ENCODE results near the gene RNF220.

Gene RNF220

GRCh38 chr1:44672254-44672955 is 267.4 kb downstream of the RNF220 start:
- in situ Hi-C loops (cut with MboI; ENCODE audit: low sequenced_read_pairs): no loop called here

GRCh38 chr1:44672961-44673674 is 268.1 kb downstream of the RNF220 start:
- in situ Hi-C loops (cut with MboI; ENCODE audit: low sequenced_read_pairs): no loop called here

GRCh38 chr1:44673675-44674112 is 268.6 kb downstream of the RNF220 start:
- in situ Hi-C loops (cut with MboI; ENCODE audit: low sequenced_read_pairs): no loop called here

DNA sequence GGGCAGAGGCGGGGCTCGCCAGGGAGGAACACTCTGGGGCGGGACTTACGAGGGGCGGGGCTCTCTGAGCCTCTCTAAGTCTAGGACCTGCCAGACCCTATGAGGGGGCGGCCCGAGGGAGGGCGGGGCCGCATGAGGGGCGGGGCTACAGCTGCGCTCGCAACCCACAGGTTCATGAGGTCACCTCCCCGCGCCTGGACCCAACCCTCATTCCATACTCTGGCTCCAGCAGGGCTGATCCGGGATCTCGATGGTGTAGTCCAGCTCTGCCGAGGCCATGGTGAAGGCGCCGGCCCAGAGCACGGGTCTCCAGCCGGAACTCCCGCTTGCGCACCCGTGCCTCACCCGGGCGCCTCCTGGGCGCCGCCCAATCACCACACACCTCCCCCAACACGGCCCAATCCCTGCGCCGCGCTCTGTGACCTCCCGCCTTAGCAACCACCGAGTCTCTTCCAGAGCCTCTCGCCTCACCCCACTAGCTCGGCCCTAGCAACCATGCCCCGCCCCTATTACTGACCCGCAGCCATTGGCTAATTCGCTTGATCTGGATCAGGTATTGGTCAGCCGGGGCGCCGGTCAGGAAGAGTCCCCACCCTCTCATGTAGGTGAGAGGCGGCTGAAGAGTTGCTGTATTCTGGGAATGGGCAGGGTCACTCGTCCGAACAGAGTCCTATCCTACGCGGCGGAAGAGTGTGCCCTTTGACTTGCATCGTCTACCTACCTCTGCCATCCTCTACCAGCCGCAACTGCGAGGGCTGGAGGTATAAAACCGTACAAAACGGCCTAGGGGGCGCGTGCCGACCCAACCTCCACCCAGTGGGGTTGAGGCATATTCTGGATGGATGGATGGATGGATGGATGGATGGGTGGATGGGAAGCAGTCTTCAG is 269.3 kb downstream of the RNF220 start, which contains the start of the genes ARMH1 and TMEM53:
Gene ARMH1 (plus strand): TSS at position 602 of the 888 bp plus-strand sequence. CDS start 14,984 bp downstream, outside the sequence.
Gene TMEM53 (minus strand): TSS at position 369 of the 888 bp plus-strand sequence. CDS start 90 bp downstream, at position 279.
- in situ Hi-C loops (cut with MboI; ENCODE audit: low sequenced_read_pairs): no loop called here

GRCh38 chr1:44675186-44675585 is 270.1 kb downstream of the RNF220 start:
- in situ Hi-C loops (cut with MboI; ENCODE audit: low sequenced_read_pairs): no loop called here

GRCh38 chr1:44676484-44677200 is 271.6 kb downstream of the RNF220 start:
- in situ Hi-C loops (cut with MboI; ENCODE audit: low sequenced_read_pairs): no loop called here

GRCh38 chr1:44677201-44677766 is 272.2 kb downstream of the RNF220 start:
- in situ Hi-C loops (cut with MboI; ENCODE audit: low sequenced_read_pairs): no loop called here

- in situ Hi-C loops (cut with MboI; ENCODE audit: low sequenced_read_pairs): no loop called here
Measured at GRCh38 chr1:44678120-44678519, 273.1 kb downstream of the RNF220 start.

DNA sequence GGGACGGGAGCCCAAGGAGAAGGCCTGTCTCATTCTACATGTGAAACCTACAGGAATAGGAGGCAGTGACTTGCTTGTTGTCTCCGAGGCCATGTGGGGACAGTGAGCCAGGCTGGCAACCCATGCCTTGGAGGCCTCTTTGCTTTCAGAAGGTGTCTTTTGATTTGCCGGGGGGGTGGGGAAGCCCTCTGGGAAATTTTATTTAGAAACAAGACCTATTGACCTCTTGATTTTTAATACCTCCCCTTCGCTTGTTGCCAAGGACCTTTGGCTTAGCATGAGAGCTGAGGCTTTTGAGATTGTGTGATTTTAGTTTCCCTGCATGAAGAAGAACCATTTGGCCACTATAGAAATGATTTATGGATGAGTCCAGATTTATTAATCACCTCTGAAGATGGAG is 273.6 kb downstream of the RNF220 start:
- in situ Hi-C loops (cut with MboI; ENCODE audit: low sequenced_read_pairs): no loop called here

GRCh38 chr1:44679468-44679867 is 274.4 kb downstream of the RNF220 start:
- in situ Hi-C loops (cut with MboI; ENCODE audit: low sequenced_read_pairs): no loop called here

DNA sequence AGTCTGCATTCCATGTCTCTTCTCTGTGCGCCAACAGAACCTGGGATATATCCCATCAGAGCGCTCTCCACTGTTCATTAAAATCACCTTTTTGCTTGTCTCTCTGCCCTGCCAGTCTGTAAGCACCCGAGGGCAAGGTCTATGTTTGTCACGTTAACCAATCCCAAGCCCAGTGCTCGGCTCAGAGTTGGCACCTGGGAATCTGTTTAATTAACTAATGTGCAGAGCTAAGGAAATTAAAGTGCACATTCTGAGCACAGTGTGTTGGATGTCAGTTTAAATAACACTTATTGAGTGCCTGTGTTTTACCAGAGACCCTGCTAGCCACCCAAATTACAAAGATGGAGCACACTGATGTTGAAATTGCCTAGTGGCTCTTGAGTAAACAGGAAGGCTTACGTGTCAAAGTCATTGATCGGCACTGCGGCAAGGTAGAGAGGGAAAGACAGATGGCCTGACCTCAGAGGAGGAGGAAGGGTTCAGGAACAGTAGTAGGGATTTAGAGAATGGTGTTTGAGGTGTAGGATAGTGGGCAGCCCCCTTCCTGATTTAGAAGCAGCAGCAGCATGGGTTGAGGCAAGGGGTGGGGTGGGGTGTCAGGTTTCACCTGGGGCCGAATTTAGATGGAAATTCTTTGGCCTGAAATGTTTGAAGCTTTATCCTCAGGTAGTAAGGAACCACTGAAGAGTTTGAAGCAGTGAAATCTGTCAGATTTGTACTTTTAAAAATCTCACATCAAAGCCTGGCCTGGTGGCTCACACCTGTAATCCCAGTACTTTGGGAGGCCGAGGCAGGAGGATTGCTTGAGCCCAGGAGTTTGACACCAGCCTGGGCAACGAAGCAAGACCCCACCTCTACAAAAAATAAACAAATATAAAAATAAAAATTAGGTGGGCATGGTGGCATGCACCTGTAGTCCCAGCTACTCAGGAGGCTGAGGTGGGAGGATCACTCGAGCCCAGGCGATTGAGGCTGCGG is 277.1 kb downstream of the RNF220 start:
- in situ Hi-C loops (cut with MboI; ENCODE audit: low sequenced_read_pairs): no loop called here

DNA sequence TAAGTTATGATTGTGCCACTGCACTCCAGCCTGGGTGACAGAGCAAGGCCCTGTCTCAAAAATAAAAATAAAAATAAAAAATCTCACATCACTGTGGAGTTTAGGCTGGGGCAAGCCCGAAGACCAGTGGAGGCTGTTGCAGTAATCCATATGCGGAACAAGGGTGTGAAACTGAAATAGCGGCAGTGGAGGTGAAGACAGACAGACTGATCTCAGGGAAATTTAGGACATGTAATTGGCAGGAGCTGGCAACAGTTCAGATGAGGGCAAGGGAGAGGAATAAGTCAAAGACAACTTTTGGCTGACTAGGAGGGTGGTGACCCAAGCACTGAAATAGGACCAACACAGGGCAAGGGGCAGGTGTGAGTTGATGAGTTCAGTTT is 277.8 kb downstream of the RNF220 start:
- in situ Hi-C loops (cut with MboI; ENCODE audit: low sequenced_read_pairs): no loop called here

- in situ Hi-C loops (cut with MboI; ENCODE audit: low sequenced_read_pairs): no loop called here
Measured at GRCh38 chr1:44684525-44684924, 279.5 kb downstream of the RNF220 start.

GRCh38 chr1:44685218-44685617 is 280.2 kb downstream of the RNF220 start:
- in situ Hi-C loops (cut with MboI; ENCODE audit: low sequenced_read_pairs): no loop called here

DNA sequence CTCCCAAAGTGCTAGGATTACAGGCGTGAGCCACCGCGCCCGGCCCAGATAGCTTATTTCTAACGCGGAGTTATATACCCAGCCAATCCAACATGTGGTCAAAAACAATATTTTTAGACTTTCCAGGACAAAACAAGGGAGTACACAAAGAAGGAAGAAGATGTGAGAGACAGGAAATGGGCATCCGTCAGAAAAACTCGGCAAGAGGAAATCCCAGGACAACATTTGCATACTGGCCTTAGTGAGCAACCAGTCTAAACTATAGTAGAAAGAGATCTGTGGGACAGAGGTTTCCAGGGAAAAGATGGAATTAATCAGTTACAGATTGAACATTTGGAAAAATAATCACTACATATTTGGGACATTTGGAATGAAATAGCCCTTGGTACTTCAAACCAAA is 280.8 kb downstream of the RNF220 start:
- in situ Hi-C loops (cut with MboI; ENCODE audit: low sequenced_read_pairs): no loop called here

DNA sequence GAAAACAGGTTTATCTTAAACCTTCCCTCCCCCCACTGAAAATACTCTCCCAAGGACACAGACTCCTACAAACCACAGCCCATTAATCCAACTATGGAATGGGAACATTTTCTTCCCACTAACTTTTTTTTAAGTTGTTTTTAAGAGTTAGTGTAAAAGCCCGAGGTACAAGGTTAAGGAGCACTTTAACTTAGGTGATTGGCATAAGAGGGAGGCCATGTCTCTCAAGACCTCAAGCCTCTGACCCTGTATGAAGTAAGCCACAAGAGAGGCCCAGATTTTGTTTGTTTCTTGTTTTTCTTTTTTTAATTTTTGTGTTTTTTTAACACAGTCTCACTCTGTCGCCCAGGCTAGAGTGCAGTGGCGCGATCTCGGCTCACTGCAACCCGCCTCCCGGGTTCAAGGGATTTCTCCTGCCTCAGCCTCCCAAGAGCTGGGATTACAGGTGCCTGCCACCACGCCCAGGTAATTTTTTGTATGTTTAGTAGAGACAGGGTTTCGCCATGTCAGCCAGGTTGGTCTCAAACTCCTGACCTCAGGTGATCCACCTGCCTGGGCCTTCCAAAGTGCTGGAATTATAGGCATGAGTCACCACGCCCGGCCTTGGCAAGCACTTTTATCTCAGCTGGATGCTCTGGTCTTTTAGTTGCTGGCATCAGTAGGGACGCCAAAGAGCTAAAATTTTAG is 283.8 kb downstream of the RNF220 start:
- in situ Hi-C loops (cut with MboI; ENCODE audit: low sequenced_read_pairs): no loop called here

DNA sequence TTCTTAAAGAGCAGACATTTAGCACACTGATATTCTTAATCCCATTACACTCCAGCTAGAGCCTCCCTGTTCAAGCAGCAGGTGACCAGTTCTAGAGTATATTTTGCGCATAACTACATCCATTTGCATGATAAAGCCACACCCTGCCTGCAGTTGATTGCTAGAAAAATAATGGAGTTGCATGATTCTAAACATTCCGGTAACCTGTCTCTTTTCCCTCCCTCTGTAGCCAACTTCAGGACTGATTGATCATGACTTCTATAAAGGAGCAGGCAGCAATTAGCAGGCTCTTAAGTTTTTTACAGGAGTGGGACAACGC is 284.4 kb downstream of the RNF220 start:
- in situ Hi-C loops (cut with MboI; ENCODE audit: low sequenced_read_pairs): no loop called here

GRCh38 chr1:44693159-44693558 is 288.1 kb downstream of the RNF220 start:
- in situ Hi-C loops (cut with MboI; ENCODE audit: low sequenced_read_pairs): no loop called here

- in situ Hi-C loops (cut with MboI; ENCODE audit: low sequenced_read_pairs): no loop called here
Measured at GRCh38 chr1:44693900-44694299, 288.8 kb downstream of the RNF220 start.

Measured in HL-60/S4 treated with phorbol 12-myristate 13-acetate at 8.2 ng/mL for 4 days and 3 days (cell line).